Parathyroid adenoma (tissue), 2 donors: Measurements from ENCODE around the gene GRM7.

ENCODE experiments used
- H2AFZ ChIP-seq: fragments of 300-600 bp; sonication (generic); one replicate; pipeline ENCODE4 v1.7.0; 2017; ENCODE audit warnings: antibody characterized with exemption, mild to moderate bottlenecking
- H3K27ac ChIP-seq: fragments of 300-600 bp; sonication (generic); one replicate; pipeline ENCODE4 v1.7.0; 2017
- H3K27me3 ChIP-seq: fragments of 300-600 bp; sonication (generic); one replicate; pipeline ENCODE4 v1.7.0; 2017; ENCODE audit warnings: low read length; ENCODE audit not compliant: control insufficient read depth, insufficient read depth
- H3K36me3 ChIP-seq: fragments of 300-600 bp; sonication (generic); one replicate; pipeline ENCODE4 v1.7.0; 2017; ENCODE audit warnings: low read length; ENCODE audit not compliant: control insufficient read depth, insufficient read depth
- H3K4me1 ChIP-seq: fragments of 300-600 bp; sonication (generic); one replicate; pipeline ENCODE4 v1.7.0; 2017; ENCODE audit warnings: control low read depth
- H3K4me2 ChIP-seq: fragments of 300-600 bp; sonication (generic); one replicate; pipeline ENCODE4 v1.7.0; 2017; ENCODE audit warnings: low read length
- H3K4me3 ChIP-seq: fragments of 300-600 bp; sonication (generic); one replicate; pipeline ENCODE4 v1.7.0; 2017; ENCODE audit warnings: low read depth, low read length
- H3K79me2 ChIP-seq: fragments of 300-600 bp; sonication (generic); one replicate; pipeline ENCODE4 v1.7.0; 2017; ENCODE audit warnings: control low read depth
- H3K9ac ChIP-seq: fragments of 300-600 bp; sonication (generic); one replicate; pipeline ENCODE4 v1.7.0; 2017; ENCODE audit warnings: mild to moderate bottlenecking
- H3K9me3 ChIP-seq: fragments of 300-600 bp; sonication (generic); one replicate; pipeline ENCODE4 v1.7.0; 2017; ENCODE audit warnings: low read length; ENCODE audit not compliant: control insufficient read depth
- CTCF ChIP-seq: fragments of 300-600 bp; sonication (generic); IDR thresholded peaks from one replicate; pipeline ENCODE4 v1.7.0; 2017; ENCODE audit warnings: antibody characterized with exemption, mild to moderate bottlenecking
- donor health status: primary hyperparathyroidism.

GRM7 gene

GRCh38 chr3:7709376-7710082 is 848.6 kb downstream of the GRM7 start:
- H3K27ac ChIP-seq, result no peak overlapping the region
- TF ChIP-seq CTCF, result no peak
- no peaks in the 10 kb centered on the region for H3K9me3 ChIP-seq
- no peaks in the 10 kb centered on the region for H3K36me3 ChIP-seq
- no peak overlapping the region for H3K4me2 ChIP-seq
- H3K79me2 ChIP-seq, result no peaks in the 10 kb centered on the region
- no peak overlapping the region for H3K4me3 ChIP-seq
- no peak overlapping the region for H2AFZ ChIP-seq
- no peaks in the 10 kb centered on the region for H3K4me1 ChIP-seq
- no peak overlapping the region for H3K9ac ChIP-seq
- no peaks in the 10 kb centered on the region for H3K27me3 ChIP-seq

GRCh38 chr3:7710284-7710683 is 849.4 kb downstream of the GRM7 start:
- H2AFZ ChIP-seq, result no peak overlapping the region
- H3K79me2 ChIP-seq, result no peaks in the 10 kb centered on the region
- no peak overlapping the region for H3K27ac ChIP-seq
- no peaks in the 10 kb centered on the region for H3K9me3 ChIP-seq
- no peaks in the 10 kb centered on the region for H3K27me3 ChIP-seq
- no peak for TF ChIP-seq CTCF
- H3K36me3 ChIP-seq, result no peaks in the 10 kb centered on the region
- H3K4me3 ChIP-seq, result no peak overlapping the region
- no peak overlapping the region for H3K9ac ChIP-seq
- H3K4me1 ChIP-seq, result no peaks in the 10 kb centered on the region
- H3K4me2 ChIP-seq, result no peak overlapping the region

- H3K79me2 ChIP-seq, result no peaks in the 10 kb centered on the region
- no peaks in the 10 kb centered on the region for H3K4me1 ChIP-seq
- no peak overlapping the region for H3K9ac ChIP-seq
- no peak overlapping the region for H3K27ac ChIP-seq
- H3K9me3 ChIP-seq, result no peaks in the 10 kb centered on the region
- no peak overlapping the region for H2AFZ ChIP-seq
- H3K36me3 ChIP-seq, result no peaks in the 10 kb centered on the region
- no peak for TF ChIP-seq CTCF
- H3K4me3 ChIP-seq, result no peak overlapping the region
- H3K4me2 ChIP-seq, result no peak overlapping the region
- no peaks in the 10 kb centered on the region for H3K27me3 ChIP-seq
Observed at GRCh38 chr3:7713724-7714123, 852.8 kb downstream of the GRM7 start.

GRCh38 chr3:7720649-7721297 is 859.9 kb downstream of the GRM7 start:
- no peak overlapping the region for H3K27ac ChIP-seq
- H3K4me2 ChIP-seq, result no peak overlapping the region
- H2AFZ ChIP-seq, result no peak overlapping the region
- no peaks in the 10 kb centered on the region for H3K9me3 ChIP-seq
- H3K9ac ChIP-seq, result no peak overlapping the region
- H3K36me3 ChIP-seq, result no peaks in the 10 kb centered on the region
- no peaks in the 10 kb centered on the region for H3K79me2 ChIP-seq
- H3K4me3 ChIP-seq, result no peak overlapping the region
- no peaks in the 10 kb centered on the region for H3K4me1 ChIP-seq
- no peaks in the 10 kb centered on the region for H3K27me3 ChIP-seq
- no peak for TF ChIP-seq CTCF

GRCh38 chr3:7721869-7722268 is 861.0 kb downstream of the GRM7 start:
- TF ChIP-seq CTCF, result no peak
- no peaks in the 10 kb centered on the region for H3K4me1 ChIP-seq
- no peak overlapping the region for H3K27ac ChIP-seq
- no peaks in the 10 kb centered on the region for H3K36me3 ChIP-seq
- no peak overlapping the region for H3K4me3 ChIP-seq
- no peak overlapping the region for H3K9ac ChIP-seq
- H3K27me3 ChIP-seq, result no peaks in the 10 kb centered on the region
- no peaks in the 10 kb centered on the region for H3K9me3 ChIP-seq
- H3K79me2 ChIP-seq, result no peaks in the 10 kb centered on the region
- H2AFZ ChIP-seq, result no peak overlapping the region
- no peak overlapping the region for H3K4me2 ChIP-seq
